Tongue (tissue), 2 donors: Measurements from ENCODE around the gene PSTK. TPM values are rescaled to one million over a fixed set of nuclear protein-coding genes. Genes with fewer than 3 reads are reported as not detected.

Experiments used
- DNase-seq: peaks from one replicate; pipeline ENCODE4 v3.0.0-alpha.2; 2015
- total RNA-seq: library from RNA; depleted of rRNA; stranded (reverse); fragments of >200 nt; gene quantifications from one replicate; pipeline ENCODE4 v1.2.3, GENCODE V29; 2014

The PSTK gene
- total RNA-seq, 1 donor from 2014 or later = 3.0 TPM

- DNase-seq = no peak
Observed at GRCh38 chr10:122992031-122992585, 11.9 kb downstream of the PSTK start.

- DNase-seq = no peak
Observed at GRCh38 chr10:122993797-122994336, 13.7 kb downstream of the PSTK start.

- no peak for DNase-seq
Observed at GRCh38 chr10:122995936-122996335, 15.7 kb downstream of the PSTK start.

GRCh38 chr10:122997864-122998263 is 17.7 kb downstream of the PSTK start:
- no peak for DNase-seq

GRCh38 chr10:122998360-122998917 is 18.2 kb downstream of the PSTK start:
- no peak for DNase-seq

GRCh38 chr10:122998934-122999333 is 18.7 kb downstream of the PSTK start:
- no peak for DNase-seq

GRCh38 chr10:122999347-122999746 is 19.1 kb downstream of the PSTK start:
- no peak for DNase-seq

GRCh38 chr10:123000155-123000554 is 20.0 kb downstream of the PSTK start:
- DNase-seq = no peak

GRCh38 chr10:123001370-123001769 is 21.2 kb downstream of the PSTK start:
- DNase-seq = no peak

GRCh38 chr10:123004298-123004697 is 24.1 kb downstream of the PSTK start:
- DNase-seq = no peak

- DNase-seq = peak; percentile 59
Observed at GRCh38 chr10:123007558-123008354, 27.6 kb downstream of the PSTK start.

- DNase-seq = peak; percentile 99
Observed at GRCh38 chr10:123008355-123009104, 28.3 kb downstream of the PSTK start, which contains the start of the genes ACADSB and IKZF5. Gene ACADSB (plus strand): TSS chr10:123009006. CDS start chr10:123009030, 24 bp downstream. Gene IKZF5 (minus strand): TSS chr10:123008795. CDS start chr10:122998625, 10,170 bp downstream.

- DNase-seq = no peak
Observed at GRCh38 chr10:123009105-123009820, 29.1 kb downstream of the PSTK start.

GRCh38 chr10:123011987-123012386 is 31.8 kb downstream of the PSTK start:
- DNase-seq = peak; percentile 24

GRCh38 chr10:123013456-123014419 is 33.5 kb downstream of the PSTK start:
- DNase-seq = no peak

GRCh38 chr10:123014772-123015171 is 34.6 kb downstream of the PSTK start:
- DNase-seq = no peak

- no peak for DNase-seq
Observed at GRCh38 chr10:123016228-123016627, 36.0 kb downstream of the PSTK start.

GRCh38 chr10:123017421-123018165 is 37.4 kb downstream of the PSTK start:
- DNase-seq = peak; percentile 16

- no peak for DNase-seq
Observed at GRCh38 chr10:123018531-123018930, 38.3 kb downstream of the PSTK start.

GRCh38 chr10:123019264-123019663 is 39.1 kb downstream of the PSTK start:
- DNase-seq = no peak
